Nephron (organoid): Measurements from ENCODE around the gene PFKP.

Source experiments
- H3K27ac Mint-ChIP-seq, 3 experiments: 2 replicates each; pipeline ENCODE4 v1.8.0; 2020; ENCODE audit warnings: mixed read lengths in 3 of 3, mild to moderate bottlenecking in 2 of 3, moderate library complexity in 1 of 3
- H3K27me3 Mint-ChIP-seq: 2 replicates; pipeline ENCODE4 v1.8.0; 2021; ENCODE audit warnings: low read depth, mild to moderate bottlenecking, moderate library complexity, mixed read lengths
- H3K36me3 Mint-ChIP-seq: 2 replicates; pipeline ENCODE4 v1.8.0; 2020; ENCODE audit warnings: low read depth, mixed read lengths
- H3K4me1 Mint-ChIP-seq: 2 replicates; pipeline ENCODE4 v1.8.0; 2020; ENCODE audit warnings: mixed read lengths
- H3K4me3 Mint-ChIP-seq, 3 experiments: 2 replicates each; pipeline ENCODE4 v1.8.0; 2020; ENCODE audit warnings: mild to moderate bottlenecking in 3 of 3, mixed read lengths in 3 of 3, moderate library complexity in 2 of 3
- H3K9me3 Mint-ChIP-seq: 2 replicates; pipeline ENCODE4 v1.8.0; 2020; ENCODE audit warnings: mixed read lengths
- CTCF ChIP-seq, 3 experiments: fragments of 200-600 bp; sonication (generic); IDR thresholded peaks; one replicate each; pipeline ENCODE4 v1.5.0; 2021; ENCODE audit warnings: antibody characterized with exemption in 3 of 3; ENCODE audit not compliant: unreplicated experiment in 3 of 3

Gene PFKP

GRCh38 chr10:3093996-3094395 is 26.6 kb downstream of the PFKP start:
- TF ChIP-seq CTCF (IDR thresholded peaks at IDR 0.05; ENCODE audit: unreplicated experiment in 3 of 3): no peak
- Mint-ChIP-seq H3K9me3 (no peaks in the 10 kb centered on the region), H3K4me3 (no peak overlapping the region), H3K4me1 (peaks cover 29% of the 10 kb centered on the region), H3K27me3 (peaks cover 5% of the 10 kb centered on the region), H3K27ac (peak overlapping the region; percentile 87 to 89 (median 88)), H3K36me3 (peaks cover 4% of the 10 kb centered on the region)

- H3K27me3 Mint-ChIP-seq: peaks cover 5% of the 10 kb centered on the region
- peaks cover 5% of the 10 kb centered on the region for H3K36me3 Mint-ChIP-seq
- peak overlapping the region; percentile 87 to 89 (median 88) for H3K27ac Mint-ChIP-seq
- no peak overlapping the region for H3K4me3 Mint-ChIP-seq
- H3K4me1 Mint-ChIP-seq: peaks cover 29% of the 10 kb centered on the region
- TF ChIP-seq CTCF (IDR thresholded peaks at IDR 0.05; ENCODE audit: unreplicated experiment in 3 of 3): no peak
- H3K9me3 Mint-ChIP-seq: no peaks in the 10 kb centered on the region
Observed at GRCh38 chr10:3094609-3095036, 27.3 kb downstream of the PFKP start.

GRCh38 chr10:3095373-3096139 is 28.2 kb downstream of the PFKP start:
- H3K27ac Mint-ChIP-seq: peak overlapping the region; percentile 79 to 89 (median 87)
- H3K36me3 Mint-ChIP-seq: peaks cover 9% of the 10 kb centered on the region
- H3K4me3 Mint-ChIP-seq: no peak overlapping the region
- H3K27me3 Mint-ChIP-seq: peaks cover 1% of the 10 kb centered on the region
- TF ChIP-seq CTCF (IDR thresholded peaks at IDR 0.05; ENCODE audit: unreplicated experiment in 3 of 3): no peak
- H3K9me3 Mint-ChIP-seq: no peaks in the 10 kb centered on the region
- H3K4me1 Mint-ChIP-seq: peaks cover 29% of the 10 kb centered on the region

- TF ChIP-seq CTCF (IDR thresholded peaks at IDR 0.05; ENCODE audit: unreplicated experiment in 3 of 3): no peak
- H3K36me3 Mint-ChIP-seq: peaks cover 9% of the 10 kb centered on the region
- peak overlapping the region in 1 of 3 experiments; percentile 89 for H3K27ac Mint-ChIP-seq
- peaks cover 24% of the 10 kb centered on the region for H3K4me1 Mint-ChIP-seq
- H3K27me3 Mint-ChIP-seq: no peaks in the 10 kb centered on the region
- H3K4me3 Mint-ChIP-seq: no peak overlapping the region
- H3K9me3 Mint-ChIP-seq: no peaks in the 10 kb centered on the region
Observed at GRCh38 chr10:3096149-3096548, 28.8 kb downstream of the PFKP start.

- no peaks in the 10 kb centered on the region for H3K9me3 Mint-ChIP-seq
- no peaks in the 10 kb centered on the region for H3K27me3 Mint-ChIP-seq
- no peak for TF ChIP-seq CTCF (IDR thresholded peaks at IDR 0.05; ENCODE audit: unreplicated experiment in 3 of 3)
- H3K36me3 Mint-ChIP-seq: peaks cover 9% of the 10 kb centered on the region
- H3K4me3 Mint-ChIP-seq: no peak overlapping the region
- no peak overlapping the region for H3K27ac Mint-ChIP-seq
- H3K4me1 Mint-ChIP-seq: peaks cover 20% of the 10 kb centered on the region
Observed at GRCh38 chr10:3097160-3097559, 29.8 kb downstream of the PFKP start.

GRCh38 chr10:3098689-3099088 is 31.3 kb downstream of the PFKP start:
- peaks cover 24% of the 10 kb centered on the region for H3K4me1 Mint-ChIP-seq
- H3K4me3 Mint-ChIP-seq: no peak overlapping the region
- no peak overlapping the region for H3K27ac Mint-ChIP-seq
- no peaks in the 10 kb centered on the region for H3K9me3 Mint-ChIP-seq
- peaks cover 4% of the 10 kb centered on the region for H3K27me3 Mint-ChIP-seq
- peaks cover 13% of the 10 kb centered on the region for H3K36me3 Mint-ChIP-seq
- TF ChIP-seq CTCF (IDR thresholded peaks at IDR 0.05; ENCODE audit: unreplicated experiment in 3 of 3): no peak
